GM21786 (cell line): ENCODE data around the gene NHERF1.
A peak's percentile ranks its signal among the peaks of the same experiment; 100 is the strongest.

ENCODE experiments used
- ATAC-seq: cut with Tn5 transposase; IDR thresholded peaks from one replicate; pipeline ENCODE4 v1.9.1; 2021; ENCODE audit not compliant: unreplicated experiment

The NHERF1 gene

GRCh38 chr17:74748529-74749278 is at the start of gene NHERF1:
Gene NHERF1 (plus strand): TSS chr17:74748628. CDS start chr17:74748847, 219 bp downstream.
- ATAC-seq: peak; percentile 87

- ATAC-seq: no peak
These were observed 49.2 kb upstream of the NHERF1 start for GRCh38 chr17:74699236-74699635.

- ATAC-seq: no peak
These were observed 46.1 kb upstream of the NHERF1 start for GRCh38 chr17:74702116-74702871.

- ATAC-seq: no peak
These were observed 45.1 kb upstream of the NHERF1 start for GRCh38 chr17:74703311-74703710.

GRCh38 chr17:74704544-74704943 is 43.9 kb upstream of the NHERF1 start:
- ATAC-seq: no peak

GRCh38 chr17:74711058-74711824 is 37.2 kb upstream of the NHERF1 start:
- no peak for ATAC-seq

- ATAC-seq: no peak
These were observed 36.1 kb upstream of the NHERF1 start for GRCh38 chr17:74712301-74712700.

GRCh38 chr17:74712756-74713155 is 35.7 kb upstream of the NHERF1 start, which contains the start of gene CD300LF:
Gene CD300LF (minus strand): TSS chr17:74712923. CDS start chr17:74712866, 57 bp downstream.
- ATAC-seq: no peak

GRCh38 chr17:74713171-74713755 is 35.2 kb upstream of the NHERF1 start:
- no peak for ATAC-seq

- no peak for ATAC-seq
These were observed 33.3 kb upstream of the NHERF1 start for GRCh38 chr17:74715144-74715543.

- ATAC-seq: no peak
These were observed 27.9 kb upstream of the NHERF1 start for GRCh38 chr17:74720506-74720905.

GRCh38 chr17:74722782-74723181 is 25.6 kb upstream of the NHERF1 start:
- ATAC-seq: no peak

GRCh38 chr17:74723891-74724290 is 24.5 kb upstream of the NHERF1 start:
- ATAC-seq: no peak

GRCh38 chr17:74725111-74725510 is 23.3 kb upstream of the NHERF1 start:
- no peak for ATAC-seq

- ATAC-seq: no peak
These were observed 20.3 kb upstream of the NHERF1 start for GRCh38 chr17:74728033-74728701.

- no peak for ATAC-seq
These were observed 19.7 kb upstream of the NHERF1 start for GRCh38 chr17:74728702-74729075.

- no peak for ATAC-seq
These were observed 19.1 kb upstream of the NHERF1 start for GRCh38 chr17:74729368-74729767.

- no peak for ATAC-seq
These were observed 18.6 kb upstream of the NHERF1 start for GRCh38 chr17:74729866-74730265.

GRCh38 chr17:74730491-74731346 is 17.7 kb upstream of the NHERF1 start:
- no peak for ATAC-seq

- ATAC-seq: no peak
These were observed 17.2 kb upstream of the NHERF1 start for GRCh38 chr17:74731347-74731605.
